ENCODE measurements around the gene TSTD1. TPM values are rescaled to one million over a fixed set of nuclear protein-coding genes. Genes with fewer than 3 reads are reported as not detected.

The TSTD1 gene
- total and polyA plus RNA-seq, 2 donors from 2014 or later = 74.5 to 200 TPM

DNA sequence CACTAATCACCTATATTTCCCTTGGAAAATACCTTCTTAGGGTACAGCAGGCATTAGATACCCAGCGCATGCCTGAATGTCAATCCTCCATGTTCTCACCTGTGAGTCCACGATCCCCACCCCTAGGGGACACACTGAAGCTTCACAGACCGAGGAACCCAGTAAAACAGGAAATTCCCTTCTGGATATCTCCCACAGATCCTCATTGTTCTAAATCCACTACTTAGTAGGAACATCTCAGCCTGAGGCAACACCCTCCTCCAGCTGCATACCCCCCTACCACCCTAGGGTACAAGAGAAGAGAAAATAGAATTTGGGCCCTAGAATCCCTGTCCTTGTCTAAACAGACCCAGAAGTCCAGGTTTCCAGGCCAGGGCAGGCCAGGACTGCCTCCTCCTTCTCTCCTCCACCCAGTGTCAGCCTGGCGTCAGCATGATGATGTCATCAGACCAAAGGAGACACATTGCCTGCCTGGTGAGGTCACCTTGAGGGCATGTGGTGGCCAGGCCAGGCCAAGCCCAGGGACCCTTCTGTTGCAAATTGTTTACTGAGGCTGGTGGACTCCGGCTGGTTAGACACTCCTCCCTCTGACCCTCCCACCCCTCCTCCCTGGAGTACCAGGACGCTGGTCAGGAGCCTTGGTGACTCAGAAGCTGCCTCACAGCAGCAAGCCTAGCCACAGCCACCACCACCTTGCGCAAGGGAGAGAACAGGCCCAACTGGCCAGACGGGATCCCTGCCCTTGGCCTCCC is 44.4 kb upstream of the TSTD1 start:
- Histone ChIP-seq H3K27me3 (ENCODE audit: control insufficient read depth, insufficient read depth, low read length) (no peaks in the 10 kb centered on the region), H3K36me3 (ENCODE audit: control insufficient read depth in 2 of 3, insufficient read depth in 3 of 3, low read length in 3 of 3) (no peaks in the 10 kb centered on the region), H3K9ac (ENCODE audit: low read length in 3 of 3) (peak overlapping the region in 1 of 3 donors; percentile 7), H3K9me3 (ENCODE audit: control insufficient read depth in 2 of 3, insufficient read depth in 1 of 3, low read length in 3 of 3) (no peaks in the 10 kb centered on the region), H3K27ac (ENCODE audit: low read depth in 2 of 2, low read length in 2 of 2) (peak overlapping the region; percentile 58 to 77), H3K4me1 (ENCODE audit: control insufficient read depth in 2 of 3, insufficient read depth in 2 of 3, low read depth in 1 of 3, low read length in 3 of 3) (peaks cover 0 to 3% (median 0%) of the 10 kb centered on the region in 3 donors), H3K4me3 (ENCODE audit: low read length in 3 of 3) (no peak overlapping the region)
- FAIRE-seq (no peak), DNase-seq (peak in 4 of 5 donors; percentile 13 to 96 (median 24))
- TF ChIP-seq, protein P1, sequence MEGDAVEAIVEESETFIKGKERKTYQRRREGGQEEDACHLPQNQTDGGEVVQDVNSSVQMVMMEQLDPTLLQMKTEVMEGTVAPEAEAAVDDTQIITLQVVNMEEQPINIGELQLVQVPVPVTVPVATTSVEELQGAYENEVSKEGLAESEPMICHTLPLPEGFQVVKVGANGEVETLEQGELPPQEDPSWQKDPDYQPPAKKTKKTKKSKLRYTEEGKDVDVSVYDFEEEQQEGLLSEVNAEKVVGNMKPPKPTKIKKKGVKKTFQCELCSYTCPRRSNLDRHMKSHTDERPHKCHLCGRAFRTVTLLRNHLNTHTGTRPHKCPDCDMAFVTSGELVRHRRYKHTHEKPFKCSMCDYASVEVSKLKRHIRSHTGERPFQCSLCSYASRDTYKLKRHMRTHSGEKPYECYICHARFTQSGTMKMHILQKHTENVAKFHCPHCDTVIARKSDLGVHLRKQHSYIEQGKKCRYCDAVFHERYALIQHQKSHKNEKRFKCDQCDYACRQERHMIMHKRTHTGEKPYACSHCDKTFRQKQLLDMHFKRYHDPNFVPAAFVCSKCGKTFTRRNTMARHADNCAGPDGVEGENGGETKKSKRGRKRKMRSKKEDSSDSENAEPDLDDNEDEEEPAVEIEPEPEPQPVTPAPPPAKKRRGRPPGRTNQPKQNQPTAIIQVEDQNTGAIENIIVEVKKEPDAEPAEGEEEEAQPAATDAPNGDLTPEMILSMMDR (IDR thresholded peaks at IDR 0.05; ENCODE audit: borderline replicate concordance, extremely low read depth, insufficient read depth) = no peak
- intact Hi-C loops (cut with DNase I) = no loop called here

DNA sequence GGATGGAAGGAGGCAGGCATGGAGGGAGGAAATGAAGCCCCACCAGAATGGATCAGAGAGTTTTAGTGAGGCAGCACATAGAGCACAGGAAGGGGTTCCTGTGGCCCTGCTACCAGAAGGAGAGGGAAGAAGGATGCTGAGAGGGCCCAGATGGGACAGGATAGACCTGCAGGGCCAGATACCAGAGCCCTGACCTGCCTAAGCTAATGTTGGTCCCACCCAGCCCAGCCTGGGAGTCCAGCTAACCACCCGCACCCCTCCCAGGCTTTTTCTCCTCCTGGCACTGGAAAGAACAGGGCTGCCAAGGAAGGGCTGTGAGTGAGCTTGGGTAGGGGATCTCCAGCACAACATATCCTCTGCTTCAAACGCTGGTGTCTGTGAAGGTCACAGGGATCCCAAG is 43.7 kb upstream of the TSTD1 start:
- H3K9me3 ChIP-seq (ENCODE audit: control insufficient read depth in 2 of 3, insufficient read depth in 1 of 3, low read length in 3 of 3) = no peaks in the 10 kb centered on the region
- no peaks in the 10 kb centered on the region for H3K36me3 ChIP-seq (ENCODE audit: control insufficient read depth in 2 of 3, insufficient read depth in 3 of 3, low read length in 3 of 3)
- TF ChIP-seq, protein P1 (IDR thresholded peaks at IDR 0.05; ENCODE audit: borderline replicate concordance, extremely low read depth, insufficient read depth) = no peak
- no peak overlapping the region for H3K27ac ChIP-seq (ENCODE audit: low read depth in 2 of 2, low read length in 2 of 2)
- no peak for FAIRE-seq
- H3K4me1 ChIP-seq (ENCODE audit: control insufficient read depth in 2 of 3, insufficient read depth in 2 of 3, low read depth in 1 of 3, low read length in 3 of 3) = peaks cover 0 to 3% (median 0%) of the 10 kb centered on the region in 3 donors
- H3K4me3 ChIP-seq (ENCODE audit: low read length in 3 of 3) = no peak overlapping the region
- H3K27me3 ChIP-seq (ENCODE audit: control insufficient read depth, insufficient read depth, low read length) = no peaks in the 10 kb centered on the region
- no peak overlapping the region for H3K9ac ChIP-seq (ENCODE audit: low read length in 3 of 3)
- intact Hi-C loops (cut with DNase I) = no loop called here
- no peak for DNase-seq

DNA sequence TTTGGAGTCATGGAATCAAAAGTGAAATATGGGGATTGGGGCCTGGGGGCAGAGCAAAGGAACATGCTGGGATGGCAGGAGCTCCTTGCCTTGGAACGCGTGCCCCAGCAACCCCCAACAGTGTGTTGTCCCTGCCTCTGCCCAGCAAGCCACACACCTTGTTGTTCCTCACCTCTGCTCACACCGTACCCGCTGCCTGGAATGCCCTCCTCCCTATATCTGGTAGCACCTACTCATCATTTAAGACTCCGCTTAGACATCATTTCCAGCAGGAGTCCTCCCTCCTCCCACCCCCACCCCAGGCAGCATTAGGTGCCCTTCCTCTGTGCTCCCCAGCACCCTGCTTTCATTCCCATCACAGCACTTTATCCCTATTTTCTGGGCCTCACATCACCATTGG is 42.8 kb upstream of the TSTD1 start:
- Histone ChIP-seq H3K27ac (ENCODE audit: low read depth in 2 of 2, low read length in 2 of 2) (no peak overlapping the region), H3K36me3 (ENCODE audit: control insufficient read depth in 2 of 3, insufficient read depth in 3 of 3, low read length in 3 of 3) (no peaks in the 10 kb centered on the region), H3K4me3 (ENCODE audit: low read length in 3 of 3) (no peak overlapping the region), H3K4me1 (ENCODE audit: control insufficient read depth in 2 of 3, insufficient read depth in 2 of 3, low read depth in 1 of 3, low read length in 3 of 3) (peaks cover 0 to 3% (median 0%) of the 10 kb centered on the region in 3 donors), H3K9ac (ENCODE audit: low read length in 3 of 3) (no peak overlapping the region), H3K9me3 (ENCODE audit: control insufficient read depth in 2 of 3, insufficient read depth in 1 of 3, low read length in 3 of 3) (no peaks in the 10 kb centered on the region), H3K27me3 (ENCODE audit: control insufficient read depth, insufficient read depth, low read length) (no peaks in the 10 kb centered on the region)
- intact Hi-C loops (cut with DNase I) = no loop called here
- FAIRE-seq = no peak
- DNase-seq = no peak
- TF ChIP-seq, protein P1 (IDR thresholded peaks at IDR 0.05; ENCODE audit: borderline replicate concordance, extremely low read depth, insufficient read depth) = no peak

Measured in kidney (tissue), 14 donors.